DMS114 treated with DMSO at 0.1 percent for 48 hours (cell line): Measurements from ENCODE around the gene SLC35F2.
"Not testable (repeated sequence)": the region's sequence is repeated elsewhere in the genome, so short reads cannot be mapped to it uniquely, and the experiment has no call there.

Experiments
- DNase-seq: peaks from one replicate; lab custom pipeline; 2025; ENCODE audit not compliant: unreplicated experiment; lab: John Stamatoyannopoulos, UW

SLC35F2 gene

DNA sequence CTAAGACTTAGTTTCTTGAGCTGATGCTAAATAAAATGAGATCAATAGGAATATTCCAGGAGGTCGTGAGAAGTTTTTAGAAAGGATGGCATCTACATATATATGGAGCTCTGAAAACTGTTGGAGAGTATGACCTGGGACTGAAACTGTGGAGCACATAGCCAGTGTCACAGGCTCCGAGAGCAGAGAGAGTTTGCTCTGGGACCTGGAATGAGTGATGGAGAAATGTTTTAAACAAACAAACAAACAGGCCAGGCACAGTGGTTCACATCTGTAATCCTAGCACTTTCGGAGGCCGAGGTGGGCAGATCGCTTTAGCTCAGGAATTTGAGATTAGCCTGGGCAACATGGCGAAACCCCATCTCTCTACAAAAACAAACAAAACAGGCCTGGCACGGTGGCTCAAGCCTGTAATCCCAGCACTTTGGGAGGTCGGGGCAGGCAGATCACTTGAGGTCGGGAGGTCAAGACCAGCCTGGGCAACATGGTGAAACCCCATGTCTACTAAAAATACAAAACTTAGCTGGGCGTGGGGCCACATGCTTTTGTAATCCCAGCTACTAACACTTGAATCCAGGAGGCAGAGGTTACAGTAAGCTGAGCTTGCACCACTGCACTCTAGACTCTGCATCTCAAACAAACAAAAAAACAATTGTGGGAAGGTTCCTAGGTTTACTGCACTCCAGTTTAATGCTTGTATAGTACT lies 67.1 kb downstream of the SLC35F2 start:
- DNase-seq, result no peak

DNA sequence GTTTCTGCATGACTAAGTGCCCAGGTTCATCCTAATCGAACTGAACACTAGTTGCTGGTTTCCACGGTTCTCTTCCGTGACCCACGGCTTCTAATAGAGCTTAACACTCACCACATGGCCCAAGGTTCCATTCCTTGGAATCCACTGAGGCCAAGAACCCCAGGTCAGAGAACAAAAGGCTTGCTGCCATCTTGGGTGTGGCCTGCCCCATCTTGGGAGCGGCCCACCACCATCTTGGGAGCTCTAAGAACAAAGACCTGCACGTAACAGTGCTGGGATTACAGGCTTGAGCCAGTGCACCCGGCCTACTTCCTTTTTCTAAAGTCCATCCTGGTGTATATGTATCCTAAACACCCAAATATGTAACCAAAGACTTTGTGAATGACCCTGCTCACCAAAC lies 68.8 kb downstream of the SLC35F2 start:
- no peak for DNase-seq

DNA sequence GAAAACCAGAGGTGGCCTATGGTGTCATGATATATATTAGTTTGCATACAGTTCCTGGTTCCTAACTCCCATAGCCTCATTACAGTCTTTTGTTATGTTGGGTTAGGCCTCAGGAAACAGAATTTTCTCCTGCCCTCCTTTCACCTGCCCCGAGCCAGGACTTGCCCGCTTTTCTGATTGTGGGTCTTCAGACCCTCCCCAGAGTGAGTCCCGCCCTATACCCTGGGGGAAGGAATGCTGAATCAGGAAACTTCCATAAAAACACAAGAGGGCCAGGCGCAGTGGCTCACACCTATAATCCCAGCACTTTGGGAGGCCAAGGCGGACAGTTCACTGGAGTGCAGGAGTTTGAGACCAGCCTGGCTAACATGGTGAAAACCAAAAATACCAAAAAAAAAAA lies 70.9 kb downstream of the SLC35F2 start:
- no peak for DNase-seq

DNA sequence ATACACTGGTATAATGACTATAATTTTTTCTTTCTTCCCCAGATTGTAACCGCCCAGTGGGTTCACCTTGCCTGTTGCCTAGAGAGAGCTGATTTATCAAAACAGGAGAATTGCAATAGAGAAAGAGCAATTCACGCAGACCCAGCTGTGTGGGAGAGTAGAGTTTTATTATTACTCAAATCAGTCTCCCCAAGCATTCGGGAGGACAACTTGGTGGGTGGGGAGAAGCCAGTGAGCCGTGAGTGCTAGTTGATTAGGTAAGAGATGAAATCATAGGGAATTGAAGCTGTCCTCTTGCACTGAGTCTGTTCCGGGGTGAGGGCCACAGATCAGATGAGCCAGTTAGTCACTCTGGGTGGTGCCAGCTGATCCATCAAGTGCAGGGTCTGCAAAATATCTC lies 73.2 kb downstream of the SLC35F2 start:
- no peak for DNase-seq

DNA sequence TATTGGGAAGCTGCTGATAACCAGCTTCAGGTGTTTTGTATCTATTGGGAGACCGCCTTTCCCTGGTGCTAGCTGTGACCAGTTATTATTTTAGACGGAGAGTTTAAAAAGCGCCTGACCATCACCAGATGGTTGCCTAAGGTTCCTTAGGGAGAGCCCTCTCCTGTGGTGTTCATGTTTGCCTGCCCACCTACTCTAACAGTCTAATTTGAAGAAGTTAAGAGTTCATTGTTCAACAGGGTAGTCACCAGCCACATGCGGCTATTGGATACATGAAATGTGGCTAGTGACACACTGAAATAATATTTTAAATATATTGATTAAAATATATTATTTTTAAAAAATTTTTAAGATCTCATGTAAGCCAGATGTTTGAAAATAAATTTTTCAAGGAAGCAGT lies 75.5 kb downstream of the SLC35F2 start:
- no peak for DNase-seq

DNA sequence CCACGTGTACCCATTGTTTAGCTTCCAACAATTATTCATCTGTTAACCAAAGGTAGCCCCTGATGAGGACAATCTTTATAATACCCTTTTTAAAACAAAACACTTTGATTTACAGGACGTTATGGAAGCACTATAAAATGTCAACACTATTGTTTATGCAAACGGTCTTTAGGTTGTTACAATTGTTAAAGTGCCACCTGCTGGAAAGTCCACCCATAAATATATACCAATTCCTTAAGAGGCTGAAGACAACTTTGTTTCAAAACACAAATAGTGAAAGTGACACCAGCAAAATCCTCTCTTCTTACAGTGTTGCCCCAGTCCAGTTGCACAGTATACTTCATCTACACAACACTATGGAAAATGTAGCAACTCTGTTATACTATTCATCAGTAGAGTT lies 77.8 kb downstream of the SLC35F2 start:
- no peak for DNase-seq

DNA sequence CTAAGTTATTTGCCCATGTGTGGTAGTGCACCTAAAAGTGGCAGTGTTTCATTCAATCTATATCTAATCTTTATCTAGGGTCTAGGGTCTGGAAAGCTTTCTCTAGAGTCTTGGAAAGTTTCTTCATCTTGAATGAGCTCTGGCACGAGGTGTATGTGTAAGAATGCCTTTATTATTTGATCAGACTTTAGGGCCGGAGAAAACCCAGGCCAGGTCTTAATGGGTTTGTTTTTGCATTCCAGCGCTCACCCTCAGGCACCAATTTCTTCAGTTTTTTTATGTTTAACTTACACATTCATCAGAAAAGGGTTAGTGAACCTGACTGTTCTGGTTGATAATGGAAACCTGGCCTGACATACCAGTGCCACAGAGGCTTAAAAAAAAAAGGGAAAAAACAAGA lies 78.5 kb downstream of the SLC35F2 start:
- DNase-seq, result no peak

DNA sequence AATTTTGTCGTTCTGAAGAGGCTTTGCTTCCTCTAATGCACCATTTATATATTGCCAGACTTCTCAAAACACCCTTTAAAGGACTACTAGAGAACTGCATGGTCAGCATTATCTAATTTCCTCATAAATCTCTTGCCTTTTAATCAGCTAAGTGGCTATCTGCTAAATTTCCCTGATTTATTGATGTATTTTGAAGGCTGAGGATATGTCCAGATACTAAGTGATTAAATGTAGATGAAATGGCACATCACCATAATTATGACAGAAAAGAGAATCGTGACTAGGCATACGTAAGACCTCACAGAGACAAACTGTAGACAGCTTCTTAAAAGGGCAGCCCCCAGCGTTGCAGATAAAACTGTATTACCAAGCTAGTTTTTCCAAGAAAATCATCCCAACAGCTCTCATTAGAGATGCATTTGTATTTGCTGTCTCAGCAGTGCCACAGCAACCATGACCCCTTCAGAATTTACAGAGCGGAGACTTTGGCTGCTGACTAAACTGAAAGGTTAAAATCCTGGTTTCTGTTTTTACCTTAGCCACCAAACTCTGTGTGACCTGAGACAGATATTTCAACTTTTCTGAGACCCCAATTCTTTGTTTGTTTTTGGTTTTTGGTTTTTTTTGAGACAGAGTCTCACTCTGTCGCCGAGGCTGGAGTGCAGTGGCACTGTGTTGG lies 79.6 kb downstream of the SLC35F2 start:
- no peak for DNase-seq

DNA sequence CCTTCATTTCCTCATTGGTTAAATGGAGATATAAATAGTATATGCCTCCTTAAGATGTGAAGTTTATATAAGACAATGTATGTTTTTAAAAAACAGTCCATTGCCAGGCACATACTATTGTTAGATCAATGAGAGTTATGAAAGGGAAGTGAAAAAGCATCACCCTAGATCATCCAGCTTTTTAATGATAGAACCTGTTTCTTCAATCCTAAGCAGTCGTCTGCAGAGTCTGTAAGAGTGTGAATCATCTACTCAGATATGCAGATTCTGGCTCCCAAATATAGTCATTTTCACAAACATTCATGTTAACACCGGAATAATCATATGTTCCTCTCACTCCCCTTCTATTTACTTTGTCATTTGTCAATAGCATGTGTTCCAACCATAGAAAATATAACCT lies 81.5 kb downstream of the SLC35F2 start:
- no peak for DNase-seq

DNA sequence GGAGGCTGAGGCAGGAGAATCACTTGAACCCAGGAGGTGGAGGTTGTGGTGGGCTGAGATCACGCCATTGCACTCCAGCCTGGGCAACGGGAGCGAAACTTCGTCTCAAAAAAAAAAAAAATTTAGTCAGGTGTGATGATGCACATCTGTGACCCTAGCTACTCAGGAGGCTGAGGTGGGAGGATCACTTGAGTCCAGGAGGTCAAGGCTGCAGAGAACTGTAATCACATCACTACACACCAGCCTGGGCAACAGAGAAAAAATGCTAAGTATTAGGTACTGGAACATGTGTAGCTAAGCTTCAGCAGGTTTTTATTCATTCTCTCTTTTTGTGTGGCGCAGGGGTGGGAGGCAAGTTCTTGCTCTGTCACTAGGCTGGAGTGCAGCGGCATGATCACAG lies 82.5 kb downstream of the SLC35F2 start:
- no peak for DNase-seq

DNA sequence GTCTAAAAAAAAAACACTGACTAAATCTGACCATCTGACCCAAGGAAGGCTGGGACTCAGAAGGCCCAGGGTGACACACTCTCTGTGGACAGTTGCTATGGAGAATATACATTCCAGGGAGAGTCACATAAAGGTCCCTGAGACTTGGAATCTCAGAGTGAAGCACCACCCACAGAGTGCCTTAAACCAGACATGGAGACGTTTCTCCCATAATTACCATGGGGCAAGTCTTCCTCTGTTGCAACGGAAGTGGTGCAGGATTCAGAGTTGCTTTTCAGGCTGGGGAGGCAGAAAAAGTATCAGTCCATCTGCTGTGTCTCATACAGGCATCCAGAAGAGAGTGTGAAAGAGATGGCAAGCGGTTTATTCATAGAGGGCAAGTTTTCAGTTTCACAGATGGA lies 88.0 kb downstream of the SLC35F2 start:
- no peak for DNase-seq

DNA sequence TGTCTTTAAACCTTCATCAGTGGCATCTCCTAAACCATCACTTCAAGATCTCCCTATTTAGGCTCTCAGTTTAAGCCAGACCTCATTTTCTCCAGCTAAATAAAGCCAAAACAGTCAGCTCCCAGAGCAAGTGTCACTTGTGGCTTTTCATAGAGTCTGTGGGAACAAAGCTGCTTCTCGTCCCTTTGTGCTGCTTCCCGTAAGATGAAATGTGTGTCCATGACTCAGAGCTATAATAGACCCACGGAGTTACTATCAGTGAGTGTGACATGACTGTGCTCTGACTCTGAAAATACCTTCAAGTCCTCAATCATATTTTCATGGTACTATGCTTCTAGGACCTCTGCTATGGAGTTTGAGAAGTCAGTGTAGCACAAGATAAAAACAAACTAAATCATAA lies 89.4 kb downstream of the SLC35F2 start:
- DNase-seq, result no peak

DNA sequence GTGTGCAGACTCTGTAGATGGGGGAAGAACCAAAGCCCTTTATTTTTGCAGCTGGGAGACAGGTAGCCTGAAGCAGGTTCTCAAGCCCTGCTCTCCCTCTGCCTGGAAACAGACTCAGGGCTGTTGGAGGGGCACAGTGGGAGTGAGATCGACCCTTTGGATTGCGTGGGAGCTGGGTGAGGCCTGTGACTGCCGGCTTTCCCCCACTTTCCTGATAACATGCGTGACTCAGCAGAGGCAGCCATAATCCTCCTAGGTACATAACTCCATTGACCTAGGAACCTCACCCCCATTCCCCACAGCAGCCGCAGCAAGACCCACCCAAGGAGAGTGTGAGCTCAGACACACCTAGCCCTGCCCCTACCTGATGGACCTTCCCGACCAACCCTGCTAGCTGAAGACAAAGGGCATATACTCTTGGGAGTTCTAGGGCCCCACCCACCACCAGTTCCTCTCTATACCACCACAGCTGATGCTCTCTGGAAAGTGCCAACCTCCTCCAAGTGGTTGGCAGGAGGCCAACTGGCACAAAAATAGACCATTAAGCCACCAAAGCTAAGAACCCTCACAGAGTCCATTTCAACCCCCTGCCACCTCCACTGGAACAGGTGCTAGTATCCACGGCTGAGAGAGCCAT lies 99.8 kb downstream of the SLC35F2 start:
- DNase-seq, result not testable (repeated sequence)

DNA sequence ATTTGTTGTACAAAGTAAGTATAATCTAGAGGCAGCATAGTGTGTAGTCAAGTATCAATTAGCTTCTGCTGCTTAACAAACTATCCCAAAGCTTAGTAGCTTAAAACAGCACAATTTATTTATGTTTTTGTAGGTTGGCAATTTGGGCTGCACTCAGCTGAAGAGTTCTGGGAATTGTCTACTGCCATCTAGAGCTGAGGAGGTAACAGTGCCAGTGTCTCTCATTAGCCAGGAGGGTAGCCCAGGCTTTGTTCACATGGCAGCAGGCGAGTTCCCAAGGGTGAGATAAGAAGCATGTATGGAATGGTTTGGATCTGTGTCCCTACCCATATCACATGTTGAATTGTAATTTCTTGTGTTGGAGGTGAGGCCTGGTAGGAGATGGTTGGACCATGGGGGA lies 100.9 kb downstream of the SLC35F2 start:
- no peak for DNase-seq

DNA sequence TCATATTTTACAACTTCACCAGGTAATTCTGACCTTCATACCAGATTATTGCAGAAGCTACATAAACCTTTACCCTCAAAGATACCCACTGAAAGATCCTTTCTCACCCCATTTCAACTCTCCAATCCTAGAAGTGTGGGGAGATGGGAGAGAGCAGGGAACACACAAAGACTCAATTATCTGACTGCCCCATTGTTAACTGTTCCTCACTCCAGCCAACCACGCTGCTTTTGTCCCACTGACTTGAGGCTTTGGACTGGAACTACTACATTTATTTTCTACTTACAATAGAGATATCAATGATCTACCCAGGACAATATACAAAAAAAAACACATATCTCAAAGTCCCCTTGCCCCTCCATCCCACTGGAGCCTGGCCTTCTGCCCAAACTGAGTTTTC lies 102.0 kb downstream of the SLC35F2 start:
- no peak for DNase-seq

DNA sequence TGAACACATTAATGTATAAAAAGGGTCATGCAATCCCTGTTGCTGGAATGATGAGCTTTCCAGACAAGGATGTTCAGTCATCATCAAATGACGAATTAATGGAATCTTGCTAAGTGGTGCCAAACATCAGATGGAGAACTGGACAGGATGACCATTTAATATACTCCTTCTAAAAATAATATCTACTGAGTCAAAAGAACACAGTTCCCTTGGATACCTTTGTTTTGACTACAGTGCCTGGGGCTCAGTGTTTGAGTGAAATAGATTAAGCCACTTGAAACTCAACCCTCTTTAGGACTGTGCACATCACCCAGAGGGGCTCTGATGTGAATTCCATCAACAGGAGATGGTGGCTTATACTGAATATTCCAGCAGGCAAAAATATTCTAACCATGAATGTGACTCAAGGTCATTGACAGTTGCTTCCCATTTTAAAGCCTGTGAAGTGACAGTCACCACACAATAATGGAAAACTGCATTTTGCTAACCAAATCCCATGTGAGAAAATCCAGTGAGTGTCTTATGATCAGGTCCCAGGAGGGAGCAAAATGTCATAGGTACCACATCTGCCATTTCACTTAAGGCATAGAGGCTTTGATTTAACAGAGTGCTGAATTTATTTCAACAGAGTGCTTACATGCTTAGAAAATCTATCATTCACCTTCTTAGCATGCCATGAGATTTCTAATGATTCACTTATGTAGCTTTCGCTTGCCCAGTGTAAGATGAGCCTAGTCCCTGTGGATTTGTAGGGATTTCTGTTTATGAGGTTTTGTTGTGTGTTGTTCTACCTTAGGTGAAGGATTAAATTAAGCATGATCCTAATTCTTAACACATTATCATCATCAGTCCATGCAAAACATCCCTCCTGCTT lies 105.4 kb downstream of the SLC35F2 start:
- no peak for DNase-seq

DNA sequence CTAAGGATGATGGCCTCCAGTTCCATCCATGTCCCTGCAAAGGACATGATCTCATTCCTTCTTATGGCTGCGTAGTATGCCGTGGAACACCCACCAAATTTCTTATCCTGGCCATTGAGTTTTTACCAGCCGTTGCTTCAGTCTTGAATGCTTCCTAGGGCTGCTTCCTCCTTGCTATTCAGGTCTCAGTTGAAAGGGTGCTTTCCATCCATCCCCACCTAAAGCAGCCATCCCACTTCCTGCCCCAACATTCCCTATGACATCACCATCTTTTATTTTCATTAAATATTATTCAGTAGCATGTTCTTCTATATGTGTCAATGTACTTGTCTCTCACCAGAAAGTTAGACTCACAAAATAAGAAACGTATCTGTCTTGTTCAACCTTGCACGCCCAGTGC lies 106.1 kb downstream of the SLC35F2 start:
- no peak for DNase-seq

DNA sequence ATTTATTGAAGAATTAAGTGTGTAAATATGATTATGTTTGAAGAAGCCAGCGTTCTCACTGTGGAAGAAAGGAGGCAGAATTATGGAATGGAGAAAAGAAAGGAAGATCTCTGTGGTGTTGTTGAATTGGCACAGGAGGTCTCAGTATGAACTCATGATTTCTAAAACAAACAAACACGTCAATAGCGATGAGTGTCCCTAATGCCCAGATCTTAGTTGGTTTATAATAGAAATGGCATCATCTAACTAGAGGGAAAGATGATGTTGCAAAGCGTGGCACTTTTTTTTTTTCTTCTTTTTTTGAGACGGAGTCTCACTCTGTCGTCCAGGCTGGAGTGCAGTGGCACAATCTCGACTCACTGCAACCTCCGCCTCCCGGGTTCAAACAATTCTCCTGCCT lies 107.5 kb downstream of the SLC35F2 start:
- no peak for DNase-seq

DNA sequence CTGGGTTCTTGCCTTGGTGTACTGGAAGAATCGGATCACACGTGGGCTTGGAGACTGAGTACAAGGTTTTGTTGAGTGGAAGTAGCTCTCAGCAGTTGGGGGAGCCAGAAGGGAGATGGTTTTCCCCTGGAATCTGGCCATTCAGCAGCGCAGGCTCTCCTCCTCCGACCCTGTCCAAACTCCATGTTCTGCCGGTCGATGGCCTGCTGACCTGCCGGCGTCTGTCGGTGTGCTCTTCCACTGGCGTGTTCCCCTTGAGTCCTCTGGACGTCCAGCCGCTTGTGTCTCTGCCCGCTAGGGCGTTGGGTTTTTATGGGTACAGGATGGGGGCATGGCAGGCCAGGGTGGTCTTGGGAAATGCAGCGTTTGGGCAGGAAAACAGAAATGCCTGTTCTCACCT lies 108.3 kb downstream of the SLC35F2 start:
- DNase-seq, result no peak

DNA sequence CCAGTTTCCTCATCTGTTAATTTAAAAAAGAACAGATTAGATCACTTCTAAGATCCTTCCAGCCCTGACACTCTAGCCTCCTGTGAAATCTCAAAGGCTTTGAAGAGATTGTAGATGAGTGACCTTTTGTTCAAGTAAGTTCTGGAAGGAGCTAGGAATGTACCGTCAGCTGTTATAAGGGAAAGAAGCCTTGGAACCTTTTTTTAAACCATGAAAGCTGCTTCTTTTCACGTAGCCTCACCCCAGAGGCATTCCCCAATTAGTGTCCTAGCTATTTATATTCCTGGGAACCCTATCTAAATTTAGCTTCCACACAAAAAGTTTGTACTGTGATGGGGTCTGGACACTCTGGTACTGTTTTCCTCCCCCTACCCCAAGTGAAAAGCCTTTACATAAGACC lies 111.0 kb downstream of the SLC35F2 start:
- no peak for DNase-seq

DNA sequence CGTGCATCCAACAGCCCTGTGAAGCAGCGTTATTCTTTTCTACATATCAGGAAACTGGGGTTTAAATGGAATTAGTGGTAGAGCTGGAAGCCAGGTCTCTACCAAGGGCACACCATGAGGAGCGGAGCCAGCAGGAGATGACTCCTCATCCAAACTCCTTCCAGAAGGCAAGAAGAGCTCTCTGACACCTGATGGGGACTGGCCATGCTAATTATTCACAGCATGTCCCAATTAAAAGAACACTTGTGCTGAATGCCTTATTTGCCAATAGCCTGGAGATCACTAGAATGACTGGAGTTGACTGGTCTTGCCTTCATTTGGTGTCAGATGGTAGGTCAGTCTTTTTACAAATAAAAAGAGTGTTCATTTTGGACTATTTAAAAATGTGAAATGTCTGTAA lies 113.9 kb downstream of the SLC35F2 start:
- DNase-seq, result no peak

DNA sequence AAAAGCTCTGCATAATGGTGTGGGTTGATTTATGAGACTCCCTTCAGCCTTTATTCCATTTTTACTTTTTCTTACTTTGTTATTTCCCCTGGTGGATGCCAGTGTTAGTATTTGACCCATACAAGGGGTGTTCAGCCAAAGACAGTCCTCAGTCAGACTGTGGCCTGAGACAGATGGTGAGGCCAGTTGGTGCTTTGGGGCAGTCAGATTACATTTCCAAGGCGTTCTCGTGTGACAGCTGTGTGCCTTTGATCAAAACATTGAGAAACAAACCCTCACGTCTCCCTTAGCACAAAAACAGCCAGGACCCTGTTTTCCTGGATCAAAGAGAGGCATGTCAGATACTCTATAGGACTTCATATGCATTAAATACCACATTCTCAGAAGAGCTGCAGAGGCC lies 115.4 kb downstream of the SLC35F2 start:
- DNase-seq, result no peak
